Neural cell (in vitro differentiated cells): Measurements from ENCODE around the gene COX14. TPM values are rescaled to one million over a fixed set of nuclear protein-coding genes. Genes with fewer than 3 reads are reported as not detected.
A peak's percentile ranks its signal among the peaks of the same experiment; 100 is the strongest.

Experiments
- H2AFZ ChIP-seq: fragments of 200-600, 300-800 bp; sonication (generic), shearing (Covaris generic); 2 replicates; pipeline ENCODE4 v1.6.0; 2014; ENCODE audit warnings: low read depth, mild to moderate bottlenecking, antibody characterized with exemption, low read length, moderate library complexity
- H3F3A ChIP-seq: fragments of 200-600 bp; shearing (Covaris generic); 2 replicates; pipeline ENCODE4 v1.6.1; 2016; ENCODE audit warnings: mild to moderate bottlenecking, moderate library complexity, mixed read lengths, antibody characterized with exemption, low read length; ENCODE audit not compliant: insufficient read depth, poor library complexity, severe bottlenecking
- H3K27ac ChIP-seq: fragments of 200-600, 300-800 bp; sonication (generic), shearing (Covaris generic); 2 replicates; pipeline ENCODE4 v1.5.1; 2014; ENCODE audit warnings: mild to moderate bottlenecking, low read length, moderate library complexity
- H3K27me3 ChIP-seq: fragments of 300-800, 200-600 bp; sonication (generic), shearing (Covaris generic); 2 replicates; pipeline ENCODE4 v1.6.0; 2014; ENCODE audit warnings: mild to moderate bottlenecking, low read depth, low read length, moderate library complexity; ENCODE audit not compliant: insufficient read depth
- H3K36me3 ChIP-seq: fragments of 300-800, 200-600 bp; sonication (generic), shearing (Covaris generic); 2 replicates; pipeline ENCODE4 v1.5.1; 2014; ENCODE audit warnings: mild to moderate bottlenecking, antibody characterized with exemption, low read length, moderate library complexity; ENCODE audit not compliant: insufficient read depth
- H3K4me2 ChIP-seq: fragments of 300-800, 200-600 bp; sonication (generic), shearing (Covaris generic); 2 replicates; pipeline ENCODE4 v1.6.0; 2014; ENCODE audit warnings: mild to moderate bottlenecking, low read length
- H3K4me3 ChIP-seq: fragments of 300-800, 200-600 bp; sonication (generic), shearing (Covaris generic); 2 replicates; pipeline ENCODE4 v1.5.1; 2014; ENCODE audit warnings: mild to moderate bottlenecking, low read length, moderate library complexity
- H3K79me2 ChIP-seq: fragments of 200-600 bp; shearing (Covaris generic); replicated peaks from 2 replicates; pipeline ENCODE4 v1.6.0; 2014; ENCODE audit warnings: mild to moderate bottlenecking, low read length, moderate library complexity; ENCODE audit not compliant: insufficient read depth
- H3K9ac ChIP-seq: fragments of 300-800, 200-600 bp; sonication (generic), shearing (Covaris generic); 2 replicates; pipeline ENCODE4 v1.6.1; 2016; ENCODE audit warnings: mild to moderate bottlenecking, low read length, mixed read lengths
- H3K9me2 ChIP-seq: fragments of 200-600 bp; shearing (Covaris generic); 2 replicates; pipeline ENCODE4 v1.6.1; 2016; ENCODE audit warnings: mild to moderate bottlenecking, low read length, mixed read lengths; ENCODE audit not compliant: insufficient read depth
- H3K9me3 ChIP-seq: fragments of 200-600, 300-800 bp; sonication (generic), shearing (Covaris generic); 2 replicates; pipeline ENCODE4 v1.6.1; 2016; ENCODE audit warnings: mild to moderate bottlenecking, mixed run types, low read length, moderate library complexity, mixed read lengths
- H4K20me1 ChIP-seq: fragments of 200-600 bp; shearing (Covaris generic); 2 replicates; pipeline ENCODE4 v1.6.1; 2016; ENCODE audit warnings: mild to moderate bottlenecking, mixed run types; ENCODE audit not compliant: insufficient read depth
- CTCF ChIP-seq: fragments of 450-650 bp; IDR thresholded peaks from 2 replicates; pipeline ENCODE4 v1.5.1; 2014; ENCODE audit warnings: antibody characterized with exemption, mild to moderate bottlenecking, moderate library complexity; ENCODE audit not compliant: poor library complexity, severe bottlenecking
- EP300 ChIP-seq: fragments of 450-650 bp; conservative IDR thresholded peaks from 2 replicates; pipeline ENCODE4 v1.6.1; 2014; ENCODE audit warnings: antibody characterized with exemption, mild to moderate bottlenecking, moderate library complexity; ENCODE audit not compliant: poor library complexity, severe bottlenecking
- EZH2 ChIP-seq: fragments of 200-600, 300-800 bp; shearing (Covaris generic), sonication (generic); IDR thresholded peaks from 2 replicates; pipeline ENCODE4 v1.6.1; 2014; ENCODE audit warnings: antibody characterized with exemption, low read length, borderline replicate concordance, mild to moderate bottlenecking; ENCODE audit not compliant: insufficient read depth, poor library complexity, severe bottlenecking
- MXI1 ChIP-seq: fragments of 450-650 bp; conservative IDR thresholded peaks from 2 replicates; pipeline ENCODE4 v1.6.1; 2014; ENCODE audit warnings: antibody characterized with exemption, mild to moderate bottlenecking; ENCODE audit not compliant: poor library complexity, severe bottlenecking
- POLR2AphosphoS5 ChIP-seq: IDR thresholded peaks from 2 replicates; pipeline ENCODE4 v1.6.1; 2012
- RAD21 ChIP-seq: fragments of 450-650 bp; conservative IDR thresholded peaks from 2 replicates; pipeline ENCODE4 v1.6.1; 2014; ENCODE audit warnings: antibody characterized with exemption, mild to moderate bottlenecking, moderate library complexity
- REST ChIP-seq: IDR thresholded peaks from 2 replicates; pipeline ENCODE4 v1.6.1; 2012; ENCODE audit warnings: borderline replicate concordance
- SMC3 ChIP-seq: fragments of 450-650 bp; conservative IDR thresholded peaks from 2 replicates; pipeline ENCODE4 v1.6.1; 2014; ENCODE audit warnings: antibody characterized with exemption, mild to moderate bottlenecking, moderate library complexity; ENCODE audit not compliant: poor library complexity
- TAF1 ChIP-seq: IDR thresholded peaks from 2 replicates; pipeline ENCODE4 v1.6.1; 2012; ENCODE audit warnings: low read depth
- polyA plus RNA-seq: library from polyadenylated mRNA; depleted of rRNA; stranded (reverse); fragments of >200 nt; gene quantifications from 2 replicates; pipeline ENCODE4 v1.2.3, GENCODE V29; 2014

COX14 gene
- polyA plus RNA-seq, 1 donor from 2014 or later: 79.3 TPM

GRCh38 chr12:50086148-50086547, 25.9 kb upstream of the COX14 start:
- Histone ChIP-seq H3K9ac (peak overlapping the region; percentile 91), H3K27ac (peak overlapping the region; percentile 90), H3K9me2 (no peaks in the 10 kb centered on the region), H3K4me2 (peak overlapping the region; percentile 71), H3K27me3 (no peaks in the 10 kb centered on the region), H3K36me3 (peaks cover 3% of the 10 kb centered on the region), H3K4me3 (peak overlapping the region; percentile 90), H4K20me1 (no peaks in the 10 kb centered on the region), H3K79me2 (peaks cover 15% of the 10 kb centered on the region), H3F3A (peaks cover 4% of the 10 kb centered on the region), H2AFZ (no peak overlapping the region), H3K9me3 (no peaks in the 10 kb centered on the region)
- no peak for TF ChIP-seq TAF1
- no peak for TF ChIP-seq EP300
- peak; percentile 13 for TF ChIP-seq CTCF

- Histone ChIP-seq H3F3A (peaks cover 4% of the 10 kb centered on the region), H3K27me3 (no peaks in the 10 kb centered on the region), H3K4me2 (no peak overlapping the region), H2AFZ (no peak overlapping the region), H3K36me3 (peaks cover 3% of the 10 kb centered on the region), H3K9me3 (no peaks in the 10 kb centered on the region), H4K20me1 (no peaks in the 10 kb centered on the region), H3K27ac (no peak overlapping the region), H3K9ac (peak overlapping the region; percentile 9), H3K4me3 (peak overlapping the region; percentile 90), H3K79me2 (peaks cover 15% of the 10 kb centered on the region), H3K9me2 (no peaks in the 10 kb centered on the region)
- TF ChIP-seq SMC3: no peak
These were observed 24.9 kb upstream of the COX14 start for GRCh38 chr12:50087151-50087550.

GRCh38 chr12:50087995-50088394, 24.0 kb upstream of the COX14 start:
- H3K4me2 ChIP-seq: no peak overlapping the region
- no peak overlapping the region for H2AFZ ChIP-seq
- H3K4me3 ChIP-seq: peak overlapping the region; percentile 90
- no peak for TF ChIP-seq EZH2
- TF ChIP-seq TAF1: no peak
- no peak for TF ChIP-seq CTCF
- TF ChIP-seq REST: no peak
- no peak for TF ChIP-seq EP300
- no peak for TF ChIP-seq RAD21
- no peak for TF ChIP-seq MXI1
- no peak for TF ChIP-seq POLR2AphosphoS5
- TF ChIP-seq SMC3: no peak
- peaks cover 3% of the 10 kb centered on the region for H3K36me3 ChIP-seq
- peaks cover 4% of the 10 kb centered on the region for H3F3A ChIP-seq
- H4K20me1 ChIP-seq: no peaks in the 10 kb centered on the region
- no peaks in the 10 kb centered on the region for H3K9me3 ChIP-seq
- H3K9me2 ChIP-seq: no peaks in the 10 kb centered on the region
- H3K27me3 ChIP-seq: no peaks in the 10 kb centered on the region
- H3K79me2 ChIP-seq: peaks cover 15% of the 10 kb centered on the region
- no peak overlapping the region for H3K9ac ChIP-seq
- H3K27ac ChIP-seq: no peak overlapping the region
